DOHH2 (cell line): ENCODE data around the gene CD36.

Experiments
- H3F3A ChIP-seq: fragments of 200-600 bp; sonication (generic), shearing (Covaris generic); 2 replicates; pipeline ENCODE4 v1.6.0; 2016; ENCODE audit warnings: antibody characterized with exemption, mild to moderate bottlenecking; ENCODE audit not compliant: control insufficient read depth, insufficient read depth
- H3K27ac ChIP-seq: fragments of 200-600 bp; sonication (generic); 2 replicates; pipeline ENCODE4 v1.5.1; 2014; ENCODE audit warnings: low read depth, mild to moderate bottlenecking, low read length, moderate library complexity
- H3K27me3 ChIP-seq: fragments of 200-600 bp; sonication (generic); 2 replicates; pipeline ENCODE4 v1.6.1; 2014; ENCODE audit warnings: mild to moderate bottlenecking, low read length, mixed read lengths; ENCODE audit not compliant: control insufficient read depth
- H3K36me3 ChIP-seq: fragments of 200-600 bp; sonication (generic); 2 replicates; pipeline ENCODE4 v1.6.1; 2014; ENCODE audit warnings: mild to moderate bottlenecking, low read length, moderate library complexity, mixed read lengths; ENCODE audit not compliant: control insufficient read depth
- H3K4me1 ChIP-seq: fragments of 200-600 bp; sonication (generic); 2 replicates; pipeline ENCODE4 v1.6.1; 2014; ENCODE audit warnings: mild to moderate bottlenecking, low read length, mixed read lengths; ENCODE audit not compliant: control insufficient read depth
- H3K4me2 ChIP-seq: fragments of 200-600 bp; sonication (generic); 2 replicates; pipeline ENCODE4 v1.6.0; 2014; ENCODE audit warnings: mild to moderate bottlenecking, low read length, moderate library complexity
- H3K4me3 ChIP-seq: fragments of 200-600 bp; sonication (generic); 2 replicates; pipeline ENCODE4 v1.5.1; 2014; ENCODE audit warnings: mild to moderate bottlenecking, low read length, mixed read lengths
- H3K79me2 ChIP-seq: fragments of 200-600 bp; sonication (generic); 2 replicates; pipeline ENCODE4 v1.6.1; 2014; ENCODE audit warnings: mild to moderate bottlenecking, low read length, mixed read lengths; ENCODE audit not compliant: control insufficient read depth
- H3K9me2 ChIP-seq: fragments of 200-600 bp; sonication (generic); replicated peaks from 2 replicates; pipeline ENCODE4 v1.6.1; 2014; ENCODE audit warnings: mild to moderate bottlenecking, low read length, mixed read lengths; ENCODE audit not compliant: control insufficient read depth
- H3K9me3 ChIP-seq: fragments of 200-600 bp; sonication (generic); 2 replicates; pipeline ENCODE4 v1.6.1; 2014; ENCODE audit warnings: antibody characterized with exemption, low read length, mixed read lengths; ENCODE audit not compliant: control insufficient read depth, insufficient read depth
- H4K20me1 ChIP-seq: fragments of 200-600 bp; sonication (generic); 2 replicates; pipeline ENCODE4 v1.6.0; 2014; ENCODE audit warnings: low read depth, mild to moderate bottlenecking, antibody characterized with exemption, low read length, moderate library complexity; ENCODE audit not compliant: control insufficient read depth, insufficient read depth
- EZH2phosphoT487 ChIP-seq: fragments of 200-600 bp; sonication (generic); IDR thresholded peaks from 2 replicates; pipeline ENCODE4 v1.6.1; 2017; ENCODE audit warnings: borderline replicate concordance, mild to moderate bottlenecking, antibody characterized with exemption, low read length, moderate library complexity, mixed read lengths
- TF ChIP-seq, protein P1 (sequence below): fragments of 200-600 bp; sonication (generic); IDR thresholded peaks from one replicate; pipeline ENCODE4 v1.5.1; 2014; ENCODE audit warnings: antibody characterized with exemption, mild to moderate bottlenecking, low read depth, low read length; ENCODE audit not compliant: poor library complexity, severe bottlenecking

CD36 gene

DNA sequence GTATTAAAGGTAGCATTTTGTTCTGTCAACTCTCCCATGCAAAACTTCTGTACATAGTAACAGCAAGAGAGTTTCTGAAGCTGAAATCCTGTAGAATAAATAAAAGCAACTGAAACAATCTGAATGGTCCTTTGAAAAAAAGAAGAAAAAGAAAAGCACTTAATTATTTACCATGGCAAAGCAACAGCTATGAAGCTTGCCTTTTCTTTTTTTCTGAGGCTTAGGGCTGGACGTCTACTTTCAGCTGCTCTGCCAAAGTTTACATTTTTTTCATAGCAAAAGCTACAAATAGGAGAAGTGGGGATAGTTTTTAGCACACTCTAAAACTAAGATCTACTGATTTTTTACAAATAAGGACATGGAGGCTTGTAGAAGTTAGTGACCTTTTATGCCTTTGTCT lies 31.3 kb upstream of the CD36 start:
- Histone ChIP-seq H3K4me3 (no peak overlapping the region), H3K36me3 (no peaks in the 10 kb centered on the region), H4K20me1 (no peaks in the 10 kb centered on the region), H3K27ac (no peak overlapping the region), H3K4me2 (no peak overlapping the region), H3K4me1 (no peaks in the 10 kb centered on the region), H3K9me3 (no peaks in the 10 kb centered on the region), H3K27me3 (no peaks in the 10 kb centered on the region), H3K79me2 (no peaks in the 10 kb centered on the region), H3F3A (no peaks in the 10 kb centered on the region), H3K9me2 (no peaks in the 10 kb centered on the region)
- TF ChIP-seq, protein P1, sequence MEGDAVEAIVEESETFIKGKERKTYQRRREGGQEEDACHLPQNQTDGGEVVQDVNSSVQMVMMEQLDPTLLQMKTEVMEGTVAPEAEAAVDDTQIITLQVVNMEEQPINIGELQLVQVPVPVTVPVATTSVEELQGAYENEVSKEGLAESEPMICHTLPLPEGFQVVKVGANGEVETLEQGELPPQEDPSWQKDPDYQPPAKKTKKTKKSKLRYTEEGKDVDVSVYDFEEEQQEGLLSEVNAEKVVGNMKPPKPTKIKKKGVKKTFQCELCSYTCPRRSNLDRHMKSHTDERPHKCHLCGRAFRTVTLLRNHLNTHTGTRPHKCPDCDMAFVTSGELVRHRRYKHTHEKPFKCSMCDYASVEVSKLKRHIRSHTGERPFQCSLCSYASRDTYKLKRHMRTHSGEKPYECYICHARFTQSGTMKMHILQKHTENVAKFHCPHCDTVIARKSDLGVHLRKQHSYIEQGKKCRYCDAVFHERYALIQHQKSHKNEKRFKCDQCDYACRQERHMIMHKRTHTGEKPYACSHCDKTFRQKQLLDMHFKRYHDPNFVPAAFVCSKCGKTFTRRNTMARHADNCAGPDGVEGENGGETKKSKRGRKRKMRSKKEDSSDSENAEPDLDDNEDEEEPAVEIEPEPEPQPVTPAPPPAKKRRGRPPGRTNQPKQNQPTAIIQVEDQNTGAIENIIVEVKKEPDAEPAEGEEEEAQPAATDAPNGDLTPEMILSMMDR, result no peak
- TF ChIP-seq EZH2phosphoT487, result no peak

DNA sequence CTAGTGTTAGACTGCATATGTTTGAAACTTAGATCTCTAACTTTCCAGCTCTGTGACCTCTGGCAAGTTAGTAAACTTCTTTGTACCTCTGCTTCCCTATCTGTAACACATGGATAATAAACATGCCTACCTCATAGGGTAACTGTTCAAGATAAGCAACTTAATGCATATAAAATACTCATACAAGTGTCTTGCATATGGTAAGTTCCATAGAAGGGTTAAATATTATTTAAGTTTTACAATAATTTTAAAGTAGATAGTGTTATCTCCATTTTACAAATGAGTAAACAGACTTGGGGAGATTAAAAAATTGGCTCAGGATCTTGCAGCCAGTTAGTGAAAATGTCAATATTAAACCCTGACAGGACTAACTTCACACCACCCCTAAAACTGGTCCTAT lies 30.1 kb upstream of the CD36 start:
- H3K79me2 ChIP-seq, result no peaks in the 10 kb centered on the region
- TF ChIP-seq, protein P1, result no peak
- TF ChIP-seq EZH2phosphoT487, result no peak
- no peak overlapping the region for H3K4me2 ChIP-seq
- H3K9me2 ChIP-seq, result 0 out of 2 replicates have a peak, but pooled peaks cover 3% of the 10 kb centered on the region
- H3K4me1 ChIP-seq, result no peaks in the 10 kb centered on the region
- H3K27me3 ChIP-seq, result no peaks in the 10 kb centered on the region
- no peaks in the 10 kb centered on the region for H3F3A ChIP-seq
- H3K4me3 ChIP-seq, result no peak overlapping the region
- H4K20me1 ChIP-seq, result no peaks in the 10 kb centered on the region
- H3K36me3 ChIP-seq, result no peaks in the 10 kb centered on the region
- H3K27ac ChIP-seq, result no peak overlapping the region
- H3K9me3 ChIP-seq, result no peaks in the 10 kb centered on the region

DNA sequence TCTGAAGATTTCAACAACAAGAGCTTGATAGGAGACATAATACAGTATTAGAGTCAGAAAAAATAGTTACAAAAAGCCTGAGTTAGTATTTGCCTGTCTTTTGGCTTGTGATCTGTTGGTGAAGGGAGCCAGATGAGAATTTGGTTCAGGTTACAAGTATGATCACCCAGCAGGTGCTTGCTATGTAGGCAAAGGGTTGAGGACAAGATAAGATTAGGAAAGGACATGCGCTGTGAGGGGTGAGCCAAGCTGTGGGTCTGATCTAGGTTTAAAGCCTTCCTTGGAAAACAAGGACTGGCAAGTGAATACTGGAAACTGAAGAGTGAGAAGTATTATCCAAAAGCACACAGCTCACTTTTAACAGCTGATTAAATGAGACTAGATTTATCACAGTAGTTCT lies 28.7 kb upstream of the CD36 start:
- TF ChIP-seq, protein P1, result no peak
- TF ChIP-seq EZH2phosphoT487, result no peak
- H3K79me2 ChIP-seq, result no peaks in the 10 kb centered on the region
- no peaks in the 10 kb centered on the region for H3K27me3 ChIP-seq
- H3K9me3 ChIP-seq, result no peaks in the 10 kb centered on the region
- H3K27ac ChIP-seq, result no peak overlapping the region
- 0 out of 2 replicates have a peak, but pooled peaks cover 3% of the 10 kb centered on the region for H3K9me2 ChIP-seq
- no peaks in the 10 kb centered on the region for H3K36me3 ChIP-seq
- no peaks in the 10 kb centered on the region for H3F3A ChIP-seq
- no peaks in the 10 kb centered on the region for H3K4me1 ChIP-seq
- no peak overlapping the region for H3K4me2 ChIP-seq
- no peaks in the 10 kb centered on the region for H4K20me1 ChIP-seq
- H3K4me3 ChIP-seq, result no peak overlapping the region

DNA sequence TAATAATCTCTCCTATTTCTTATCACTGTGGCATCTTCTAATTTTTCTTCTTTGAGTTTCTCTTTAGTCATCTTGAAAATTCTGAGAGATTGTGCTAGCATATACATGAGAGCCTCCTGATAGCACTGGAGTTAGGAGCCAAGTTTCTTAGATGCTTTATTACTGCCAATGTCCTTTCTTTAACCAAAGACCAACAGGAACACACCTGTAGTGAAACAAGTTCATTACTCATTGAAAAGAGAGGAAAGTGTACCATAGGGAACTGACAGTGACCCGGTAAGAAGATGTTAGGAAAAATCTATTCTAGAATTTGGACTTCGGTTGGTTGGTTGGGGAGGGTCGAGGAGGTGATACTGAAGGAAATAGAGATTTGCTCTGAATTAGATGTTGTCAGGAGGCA lies 27.1 kb upstream of the CD36 start:
- no peaks in the 10 kb centered on the region for H3K27me3 ChIP-seq
- H3K9me3 ChIP-seq, result no peaks in the 10 kb centered on the region
- no peaks in the 10 kb centered on the region for H3F3A ChIP-seq
- H3K4me1 ChIP-seq, result no peaks in the 10 kb centered on the region
- H4K20me1 ChIP-seq, result no peaks in the 10 kb centered on the region
- no peak overlapping the region for H3K27ac ChIP-seq
- 0 out of 2 replicates have a peak, but pooled peaks cover 3% of the 10 kb centered on the region for H3K9me2 ChIP-seq
- H3K36me3 ChIP-seq, result no peaks in the 10 kb centered on the region
- no peak for TF ChIP-seq EZH2phosphoT487
- TF ChIP-seq, protein P1, result no peak
- H3K79me2 ChIP-seq, result no peaks in the 10 kb centered on the region
- no peak overlapping the region for H3K4me2 ChIP-seq
- no peak overlapping the region for H3K4me3 ChIP-seq
